ENCODE results near the gene PEAK1.

The PEAK1 gene

GRCh38 chr15:77426377-77426776 lies 6.5 kb upstream of the PEAK1 start:
- TF ChIP-seq CTCF (conservative IDR thresholded peaks at IDR 0.05; ENCODE audit: low read depth, low read length) = no peak
- Histone ChIP-seq H3K4me2 (no peak overlapping the region), H2AFZ (ENCODE audit: low read depth) (no peak overlapping the region), H3K4me3 (IDR thresholded peaks at IDR 0.05; ENCODE audit: insufficient read depth, low read depth, low read length) (no peak overlapping the region), H4K20me1 (ENCODE audit: insufficient read depth) (no peaks in the 10 kb centered on the region), H3K27ac (no peak overlapping the region), H3K27me3 (ENCODE audit: insufficient read depth, low read depth) (no peaks in the 10 kb centered on the region), H3K9ac (no peak overlapping the region), H3K36me3 (ENCODE audit: insufficient read depth) (no peaks in the 10 kb centered on the region), H3K79me2 (ENCODE audit: insufficient read depth, low read depth) (peaks cover 26% of the 10 kb centered on the region; the same call in 1 of the 2 replicates), H3K4me1 (ENCODE audit: low read depth, poor library complexity, severe bottlenecking) (peaks cover 10% of the 10 kb centered on the region)

GRCh38 chr15:77425104-77425503 lies 5.2 kb upstream of the PEAK1 start:
- H3K36me3 ChIP-seq (ENCODE audit: insufficient read depth) = no peaks in the 10 kb centered on the region
- H3K27me3 ChIP-seq (ENCODE audit: insufficient read depth, low read depth) = no peaks in the 10 kb centered on the region
- peaks cover 9% of the 10 kb centered on the region for H3K4me1 ChIP-seq (ENCODE audit: low read depth, poor library complexity, severe bottlenecking)
- H3K4me3 ChIP-seq (IDR thresholded peaks at IDR 0.05; ENCODE audit: insufficient read depth, low read depth, low read length) = no peak overlapping the region
- H4K20me1 ChIP-seq (ENCODE audit: insufficient read depth) = no peaks in the 10 kb centered on the region
- H2AFZ ChIP-seq (ENCODE audit: low read depth) = no peak overlapping the region
- no peak overlapping the region for H3K27ac ChIP-seq
- H3K79me2 ChIP-seq (ENCODE audit: insufficient read depth, low read depth) = peaks cover 26% of the 10 kb centered on the region; the same call in 1 of the 2 replicates
- H3K4me2 ChIP-seq = no peak overlapping the region
- no peak for TF ChIP-seq CTCF (conservative IDR thresholded peaks at IDR 0.05; ENCODE audit: low read depth, low read length)
- no peak overlapping the region for H3K9ac ChIP-seq

GRCh38 chr15:77421370-77421700 lies 1.4 kb upstream of the PEAK1 start:
- H3K27ac ChIP-seq = peak overlapping the region; percentile 78
- peak overlapping the region; percentile 89 for H3K4me2 ChIP-seq
- peaks cover 26% of the 10 kb centered on the region; the same call in 1 of the 2 replicates for H3K79me2 ChIP-seq (ENCODE audit: insufficient read depth, low read depth)
- peak overlapping the region; percentile 70; the same call in 1 of the 2 replicates for H3K9ac ChIP-seq
- H3K4me1 ChIP-seq (ENCODE audit: low read depth, poor library complexity, severe bottlenecking) = peaks cover 6% of the 10 kb centered on the region
- H4K20me1 ChIP-seq (ENCODE audit: insufficient read depth) = no peaks in the 10 kb centered on the region
- no peak overlapping the region for H3K4me3 ChIP-seq (IDR thresholded peaks at IDR 0.05; ENCODE audit: insufficient read depth, low read depth, low read length)
- no peaks in the 10 kb centered on the region for H3K36me3 ChIP-seq (ENCODE audit: insufficient read depth)
- no peaks in the 10 kb centered on the region for H3K27me3 ChIP-seq (ENCODE audit: insufficient read depth, low read depth)
- TF ChIP-seq CTCF (conservative IDR thresholded peaks at IDR 0.05; ENCODE audit: low read depth, low read length) = no peak
- H2AFZ ChIP-seq (ENCODE audit: low read depth) = peak overlapping the region; percentile 99

GRCh38 chr15:77420610-77421369 lies 886 bp upstream of the PEAK1 start, which contains the start of gene HMG20A:
TSS of gene HMG20A (plus strand) at chr15:77420888. CDS start at chr15:77458408, 37,520 bp downstream.
- Histone ChIP-seq H4K20me1 (ENCODE audit: insufficient read depth) (no peaks in the 10 kb centered on the region), H2AFZ (ENCODE audit: low read depth) (peak within 1 kb of the TSS; percentile 99), H3K36me3 (ENCODE audit: insufficient read depth) (no peaks in the 10 kb centered on the region), H3K4me2 (peak within 1 kb of the TSS; percentile 89), H3K79me2 (ENCODE audit: insufficient read depth, low read depth) (peaks cover 26% of the 10 kb centered on the region; the same call in 1 of the 2 replicates), H3K27ac (peak within 1 kb of the TSS; percentile 78), H3K9ac (peak within 1 kb of the TSS; percentile 70), H3K27me3 (ENCODE audit: insufficient read depth, low read depth) (no peaks in the 10 kb centered on the region), H3K4me1 (ENCODE audit: low read depth, poor library complexity, severe bottlenecking) (peaks cover 6% of the 10 kb centered on the region), H3K4me3 (IDR thresholded peaks at IDR 0.05; ENCODE audit: insufficient read depth, low read depth, low read length) (no peak within 1 kb of the TSS)
- TF ChIP-seq CTCF (conservative IDR thresholded peaks at IDR 0.05; ENCODE audit: low read depth, low read length) = no peak

Data from KMS-11 (cell line).